DOHH2 (cell line): ENCODE measurements around the gene SNX17.

Experiments
- H3F3A ChIP-seq: fragments of 200-600 bp; sonication (generic), shearing (Covaris generic); 2 replicates; pipeline ENCODE4 v1.6.0; 2016; ENCODE audit warnings: antibody characterized with exemption, mild to moderate bottlenecking; ENCODE audit not compliant: control insufficient read depth, insufficient read depth
- H3K27ac ChIP-seq: fragments of 200-600 bp; sonication (generic); 2 replicates; pipeline ENCODE4 v1.5.1; 2014; ENCODE audit warnings: low read depth, mild to moderate bottlenecking, low read length, moderate library complexity
- H3K27me3 ChIP-seq: fragments of 200-600 bp; sonication (generic); 2 replicates; pipeline ENCODE4 v1.6.1; 2014; ENCODE audit warnings: mild to moderate bottlenecking, low read length, mixed read lengths; ENCODE audit not compliant: control insufficient read depth
- H3K36me3 ChIP-seq: fragments of 200-600 bp; sonication (generic); 2 replicates; pipeline ENCODE4 v1.6.1; 2014; ENCODE audit warnings: mild to moderate bottlenecking, low read length, moderate library complexity, mixed read lengths; ENCODE audit not compliant: control insufficient read depth
- H3K4me1 ChIP-seq: fragments of 200-600 bp; sonication (generic); 2 replicates; pipeline ENCODE4 v1.6.1; 2014; ENCODE audit warnings: mild to moderate bottlenecking, low read length, mixed read lengths; ENCODE audit not compliant: control insufficient read depth
- H3K4me2 ChIP-seq: fragments of 200-600 bp; sonication (generic); 2 replicates; pipeline ENCODE4 v1.6.0; 2014; ENCODE audit warnings: mild to moderate bottlenecking, low read length, moderate library complexity
- H3K4me3 ChIP-seq: fragments of 200-600 bp; sonication (generic); 2 replicates; pipeline ENCODE4 v1.5.1; 2014; ENCODE audit warnings: mild to moderate bottlenecking, low read length, mixed read lengths
- H3K79me2 ChIP-seq: fragments of 200-600 bp; sonication (generic); 2 replicates; pipeline ENCODE4 v1.6.1; 2014; ENCODE audit warnings: mild to moderate bottlenecking, low read length, mixed read lengths; ENCODE audit not compliant: control insufficient read depth
- H3K9me2 ChIP-seq: fragments of 200-600 bp; sonication (generic); replicated peaks from 2 replicates; pipeline ENCODE4 v1.6.1; 2014; ENCODE audit warnings: mild to moderate bottlenecking, low read length, mixed read lengths; ENCODE audit not compliant: control insufficient read depth
- H3K9me3 ChIP-seq: fragments of 200-600 bp; sonication (generic); 2 replicates; pipeline ENCODE4 v1.6.1; 2014; ENCODE audit warnings: antibody characterized with exemption, low read length, mixed read lengths; ENCODE audit not compliant: control insufficient read depth, insufficient read depth
- H4K20me1 ChIP-seq: fragments of 200-600 bp; sonication (generic); 2 replicates; pipeline ENCODE4 v1.6.0; 2014; ENCODE audit warnings: low read depth, mild to moderate bottlenecking, antibody characterized with exemption, low read length, moderate library complexity; ENCODE audit not compliant: control insufficient read depth, insufficient read depth
- CTCF ChIP-seq: fragments of 200-600 bp; sonication (generic); IDR thresholded peaks from one replicate; pipeline ENCODE4 v1.5.1; 2014; ENCODE audit warnings: antibody characterized with exemption, mild to moderate bottlenecking, low read depth, low read length; ENCODE audit not compliant: poor library complexity, severe bottlenecking
- EZH2phosphoT487 ChIP-seq: fragments of 200-600 bp; sonication (generic); IDR thresholded peaks from 2 replicates; pipeline ENCODE4 v1.6.1; 2017; ENCODE audit warnings: borderline replicate concordance, mild to moderate bottlenecking, antibody characterized with exemption, low read length, moderate library complexity, mixed read lengths

SNX17 gene

GRCh38 chr2:27393225-27393624 lies 22.8 kb downstream of the SNX17 start:
- Histone ChIP-seq H3K4me2 (no peak overlapping the region), H3K27ac (no peak overlapping the region), H4K20me1 (peaks cover 19% of the 10 kb centered on the region), H3K79me2 (peaks cover 100% of the 10 kb centered on the region), H3K36me3 (peaks cover 45% of the 10 kb centered on the region), H3K27me3 (no peaks in the 10 kb centered on the region), H3K4me3 (no peak overlapping the region), H3K9me3 (no peaks in the 10 kb centered on the region), H3K9me2 (no peaks in the 10 kb centered on the region), H3F3A (no peaks in the 10 kb centered on the region; the same call in 1 of the 2 replicates), H3K4me1 (no peaks in the 10 kb centered on the region)
- no peak for TF ChIP-seq CTCF
- no peak for TF ChIP-seq EZH2phosphoT487

- H3K36me3 ChIP-seq, result peaks cover 53% of the 10 kb centered on the region
- H3K27me3 ChIP-seq, result no peaks in the 10 kb centered on the region
- peaks cover 99% of the 10 kb centered on the region for H3K79me2 ChIP-seq
- H3K4me2 ChIP-seq, result no peak overlapping the region
- no peak overlapping the region for H3K27ac ChIP-seq
- H4K20me1 ChIP-seq, result peaks cover 16% of the 10 kb centered on the region; the same call in 1 of the 2 replicates
- H3K9me3 ChIP-seq, result no peaks in the 10 kb centered on the region
- TF ChIP-seq EZH2phosphoT487, result no peak
- no peaks in the 10 kb centered on the region for H3K4me1 ChIP-seq
- H3F3A ChIP-seq, result no peaks in the 10 kb centered on the region
- no peak overlapping the region for H3K4me3 ChIP-seq
- no peaks in the 10 kb centered on the region for H3K9me2 ChIP-seq
These were observed 28.5 kb downstream of the SNX17 start for GRCh38 chr2:27398962-27399361.

- Histone ChIP-seq H4K20me1 (peaks cover 16% of the 10 kb centered on the region; the same call in 1 of the 2 replicates), H3K4me3 (no peak overlapping the region), H3K27ac (no peak overlapping the region), H3K79me2 (peaks cover 99% of the 10 kb centered on the region), H3K4me2 (no peak overlapping the region), H3F3A (no peaks in the 10 kb centered on the region), H3K36me3 (peaks cover 56% of the 10 kb centered on the region), H3K27me3 (no peaks in the 10 kb centered on the region), H3K9me3 (no peaks in the 10 kb centered on the region), H3K4me1 (no peaks in the 10 kb centered on the region), H3K9me2 (no peaks in the 10 kb centered on the region)
- TF ChIP-seq EZH2phosphoT487 (no peak), CTCF (no peak)
These were observed 30.1 kb downstream of the SNX17 start for GRCh38 chr2:27400348-27401135.
